ENCODE results near the gene C1D. TPM values are rescaled to one million over a fixed set of nuclear protein-coding genes. Genes with fewer than 3 reads are reported as not detected.

The C1D gene
- total RNA-seq, 2 experiments from 2014 or later = 16.2 to 16.4 TPM

DNA sequence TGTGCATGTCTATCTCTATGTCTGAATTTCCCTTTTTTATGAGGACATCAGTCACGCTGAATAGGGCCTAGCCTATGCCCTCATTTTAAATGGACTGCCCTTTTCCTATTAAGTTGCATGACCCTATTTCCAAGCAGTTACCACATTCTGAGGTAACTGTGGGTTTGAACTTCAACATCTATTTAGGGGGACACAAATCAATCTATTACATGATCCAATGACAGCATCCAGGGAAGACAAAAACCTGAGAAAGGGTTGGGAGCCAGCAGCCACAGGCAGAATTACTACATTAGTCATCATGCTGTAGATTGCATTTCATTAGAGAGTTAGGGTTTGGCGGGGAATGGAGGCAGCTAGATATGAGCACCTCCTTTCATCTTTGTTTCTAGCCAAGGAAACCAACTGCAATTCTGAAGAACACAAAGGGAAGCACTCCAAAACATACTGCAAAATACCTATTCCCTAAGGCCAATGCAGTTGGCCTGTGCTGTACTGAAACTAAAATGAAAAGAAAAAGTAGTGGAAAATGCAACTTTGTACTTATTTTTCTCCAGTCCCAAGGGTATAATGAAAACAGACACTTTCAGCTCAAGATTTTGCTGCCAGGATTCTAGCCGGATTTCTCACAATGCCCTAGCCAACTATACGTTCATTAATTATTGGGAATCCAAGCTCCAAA, 40.4 kb upstream of the C1D start:
- Mint-ChIP-seq H3K27ac (no peak overlapping the region), H3K4me3 (no peak overlapping the region), H3K27me3 (no peaks in the 10 kb centered on the region), H3K9me3 (peaks cover 11% of the 10 kb centered on the region), H3K36me3 (ENCODE audit: low read depth) (peaks cover 15% of the 10 kb centered on the region), H3K4me1 (ENCODE audit: low read depth) (no peaks in the 10 kb centered on the region)
- Histone ChIP-seq H3K27ac (ENCODE audit: low read depth in 1 of 2, low read length in 2 of 2) (no peak overlapping the region), H3K4me3 (ENCODE audit: low read length) (no peak overlapping the region), H3K9me3 (ENCODE audit: control insufficient read depth in 1 of 2, insufficient read depth in 1 of 2, low read length in 2 of 2) (peaks cover 0 to 12% of the 10 kb centered on the region in 2 experiments), H3K36me3 (ENCODE audit: insufficient read depth, low read length) (no peaks in the 10 kb centered on the region), H3K4me1 (ENCODE audit: insufficient read depth, low read length) (no peaks in the 10 kb centered on the region), H3K27me3 (ENCODE audit: control insufficient read depth in 1 of 2, insufficient read depth in 2 of 2, low read length in 2 of 2) (no peaks in the 10 kb centered on the region)
- CTCF ChIA-PET = no interaction called here
- POLR2A ChIA-PET = no interaction called here
- TF ChIP-seq, protein P1, sequence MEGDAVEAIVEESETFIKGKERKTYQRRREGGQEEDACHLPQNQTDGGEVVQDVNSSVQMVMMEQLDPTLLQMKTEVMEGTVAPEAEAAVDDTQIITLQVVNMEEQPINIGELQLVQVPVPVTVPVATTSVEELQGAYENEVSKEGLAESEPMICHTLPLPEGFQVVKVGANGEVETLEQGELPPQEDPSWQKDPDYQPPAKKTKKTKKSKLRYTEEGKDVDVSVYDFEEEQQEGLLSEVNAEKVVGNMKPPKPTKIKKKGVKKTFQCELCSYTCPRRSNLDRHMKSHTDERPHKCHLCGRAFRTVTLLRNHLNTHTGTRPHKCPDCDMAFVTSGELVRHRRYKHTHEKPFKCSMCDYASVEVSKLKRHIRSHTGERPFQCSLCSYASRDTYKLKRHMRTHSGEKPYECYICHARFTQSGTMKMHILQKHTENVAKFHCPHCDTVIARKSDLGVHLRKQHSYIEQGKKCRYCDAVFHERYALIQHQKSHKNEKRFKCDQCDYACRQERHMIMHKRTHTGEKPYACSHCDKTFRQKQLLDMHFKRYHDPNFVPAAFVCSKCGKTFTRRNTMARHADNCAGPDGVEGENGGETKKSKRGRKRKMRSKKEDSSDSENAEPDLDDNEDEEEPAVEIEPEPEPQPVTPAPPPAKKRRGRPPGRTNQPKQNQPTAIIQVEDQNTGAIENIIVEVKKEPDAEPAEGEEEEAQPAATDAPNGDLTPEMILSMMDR (IDR thresholded peaks at IDR 0.05) = no peak
- DNase-seq (no peak), ATAC-seq (ENCODE audit: poor library complexity) (no peak)
- intact Hi-C loops (cut with DNase I, micrococcal nuclease) = no loop called here

DNA sequence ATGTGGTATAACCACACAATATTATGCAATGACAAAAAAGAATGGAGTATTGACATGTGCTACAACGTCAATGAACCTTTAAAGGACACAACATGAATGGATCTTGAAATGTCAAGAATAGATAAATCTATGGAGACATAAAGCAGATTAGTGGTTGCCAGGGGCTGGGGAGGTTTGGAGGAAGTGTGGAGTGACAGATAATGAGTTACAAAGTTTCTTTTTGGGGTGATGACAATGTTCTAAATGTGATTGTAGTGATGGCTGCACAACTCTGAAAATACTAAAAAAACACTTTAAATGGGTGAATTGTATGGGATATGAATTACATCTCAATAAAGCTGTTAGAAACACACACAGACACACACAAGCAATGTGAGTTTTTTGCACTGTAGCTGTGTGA, 37.4 kb upstream of the C1D start:
- peaks cover 0 to under 1% of the 10 kb centered on the region in 2 experiments for H3K9me3 ChIP-seq (ENCODE audit: control insufficient read depth in 1 of 2, insufficient read depth in 1 of 2, low read length in 2 of 2)
- no peaks in the 10 kb centered on the region for H3K4me1 Mint-ChIP-seq (ENCODE audit: low read depth)
- no peak overlapping the region for H3K27ac ChIP-seq (ENCODE audit: low read depth in 1 of 2, low read length in 2 of 2)
- intact Hi-C loops (cut with DNase I, micrococcal nuclease) = no loop called here
- H3K4me3 Mint-ChIP-seq = no peak overlapping the region
- no peak overlapping the region for H3K27ac Mint-ChIP-seq
- H3K9me3 Mint-ChIP-seq = no peaks in the 10 kb centered on the region
- H3K36me3 Mint-ChIP-seq (ENCODE audit: low read depth) = no peaks in the 10 kb centered on the region
- no peaks in the 10 kb centered on the region for H3K4me1 ChIP-seq (ENCODE audit: insufficient read depth, low read length)
- CTCF ChIA-PET = no interaction called here
- TF ChIP-seq, protein P1 (IDR thresholded peaks at IDR 0.05) = no peak
- H3K27me3 Mint-ChIP-seq = no peaks in the 10 kb centered on the region
- no peak for ATAC-seq (ENCODE audit: poor library complexity)
- H3K4me3 ChIP-seq (ENCODE audit: low read length) = no peak overlapping the region
- no peak for DNase-seq
- no peaks in the 10 kb centered on the region for H3K36me3 ChIP-seq (ENCODE audit: insufficient read depth, low read length)
- no peaks in the 10 kb centered on the region for H3K27me3 ChIP-seq (ENCODE audit: control insufficient read depth in 1 of 2, insufficient read depth in 2 of 2, low read length in 2 of 2)
- POLR2A ChIA-PET = no interaction called here

DNA sequence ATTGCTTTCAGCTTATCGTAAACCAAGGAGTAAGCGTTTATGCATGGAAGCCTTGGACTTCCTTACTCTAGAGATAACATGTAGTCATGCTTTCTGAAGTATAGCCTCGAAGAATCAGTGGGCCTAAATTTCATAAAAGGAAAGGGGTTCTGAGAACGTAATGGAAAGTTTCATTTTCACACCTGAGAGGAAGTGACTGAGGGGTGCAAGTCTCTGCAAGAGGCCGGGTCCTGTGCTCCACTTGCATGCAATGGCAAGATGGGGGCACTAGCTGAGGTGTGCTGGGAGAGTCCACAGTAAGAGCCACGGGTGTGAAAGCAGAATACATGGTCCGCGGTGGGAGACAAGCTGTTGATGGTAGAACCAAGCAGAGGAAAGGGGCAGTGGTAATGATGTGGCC, 36.5 kb upstream of the C1D start:
- Histone ChIP-seq H3K4me3 (ENCODE audit: low read length) (no peak overlapping the region), H3K36me3 (ENCODE audit: insufficient read depth, low read length) (no peaks in the 10 kb centered on the region), H3K9me3 (ENCODE audit: control insufficient read depth in 1 of 2, insufficient read depth in 1 of 2, low read length in 2 of 2) (no peaks in the 10 kb centered on the region), H3K4me1 (ENCODE audit: insufficient read depth, low read length) (no peaks in the 10 kb centered on the region), H3K27ac (ENCODE audit: low read depth in 1 of 2, low read length in 2 of 2) (no peak overlapping the region), H3K27me3 (ENCODE audit: control insufficient read depth in 1 of 2, insufficient read depth in 2 of 2, low read length in 2 of 2) (no peaks in the 10 kb centered on the region)
- ATAC-seq (ENCODE audit: poor library complexity) = no peak
- ChIA-PET CTCF (no interaction called here), POLR2A (no interaction called here)
- Mint-ChIP-seq H3K27me3 (no peaks in the 10 kb centered on the region), H3K4me1 (ENCODE audit: low read depth) (no peaks in the 10 kb centered on the region), H3K9me3 (no peaks in the 10 kb centered on the region), H3K4me3 (no peak overlapping the region), H3K36me3 (ENCODE audit: low read depth) (no peaks in the 10 kb centered on the region), H3K27ac (no peak overlapping the region)
- DNase-seq = no peak
- intact Hi-C loops (cut with DNase I, micrococcal nuclease) = no loop called here
- TF ChIP-seq, protein P1 (IDR thresholded peaks at IDR 0.05) = no peak

Measured in CD4-positive, alpha-beta T cell (primary cell).